SU-DHL-6 (cell line): ENCODE results near the gene LSM14B.

Experiments used
- EZH2phosphoT487 ChIP-seq: fragments of 200-600 bp; sonication (generic), shearing (Covaris generic); conservative IDR thresholded peaks from 2 replicates; pipeline ENCODE4 v1.6.1; 2018; ENCODE audit warnings: mild to moderate bottlenecking, antibody characterized with exemption, low read length, moderate library complexity, mixed read lengths
- TF ChIP-seq, protein P1 (sequence below): fragments of 200-600 bp; sonication (generic); IDR thresholded peaks from one replicate; pipeline ENCODE4 v1.5.1; 2017; ENCODE audit warnings: antibody characterized with exemption, mild to moderate bottlenecking, low read length, moderate library complexity; ENCODE audit not compliant: insufficient read depth, poor library complexity, severe bottlenecking

DNA sequence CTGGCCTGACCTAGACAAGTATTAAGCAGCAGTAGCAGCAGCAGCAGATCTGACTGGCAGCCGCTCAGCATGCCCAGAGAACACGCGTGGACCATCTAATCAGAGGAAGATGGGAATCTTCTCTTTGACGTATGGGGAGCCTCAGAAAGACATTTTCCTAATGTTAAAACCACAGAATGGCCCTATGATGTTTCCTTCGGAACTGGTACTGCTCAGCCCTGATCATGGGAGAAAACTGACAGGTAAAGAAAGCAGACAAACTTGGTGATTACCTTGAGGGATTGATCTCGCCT lies 14.8 kb downstream of the LSM14B start:
- TF ChIP-seq, protein P1, sequence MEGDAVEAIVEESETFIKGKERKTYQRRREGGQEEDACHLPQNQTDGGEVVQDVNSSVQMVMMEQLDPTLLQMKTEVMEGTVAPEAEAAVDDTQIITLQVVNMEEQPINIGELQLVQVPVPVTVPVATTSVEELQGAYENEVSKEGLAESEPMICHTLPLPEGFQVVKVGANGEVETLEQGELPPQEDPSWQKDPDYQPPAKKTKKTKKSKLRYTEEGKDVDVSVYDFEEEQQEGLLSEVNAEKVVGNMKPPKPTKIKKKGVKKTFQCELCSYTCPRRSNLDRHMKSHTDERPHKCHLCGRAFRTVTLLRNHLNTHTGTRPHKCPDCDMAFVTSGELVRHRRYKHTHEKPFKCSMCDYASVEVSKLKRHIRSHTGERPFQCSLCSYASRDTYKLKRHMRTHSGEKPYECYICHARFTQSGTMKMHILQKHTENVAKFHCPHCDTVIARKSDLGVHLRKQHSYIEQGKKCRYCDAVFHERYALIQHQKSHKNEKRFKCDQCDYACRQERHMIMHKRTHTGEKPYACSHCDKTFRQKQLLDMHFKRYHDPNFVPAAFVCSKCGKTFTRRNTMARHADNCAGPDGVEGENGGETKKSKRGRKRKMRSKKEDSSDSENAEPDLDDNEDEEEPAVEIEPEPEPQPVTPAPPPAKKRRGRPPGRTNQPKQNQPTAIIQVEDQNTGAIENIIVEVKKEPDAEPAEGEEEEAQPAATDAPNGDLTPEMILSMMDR: no peak
- no peak for TF ChIP-seq EZH2phosphoT487
